ENCODE data around the gene OR51M1.

Gene OR51M1

GRCh38 chr11:5366856-5367255 is 16.8 kb upstream of the OR51M1 start:
- no peaks in the 10 kb centered on the region for H3K27me3 ChIP-seq (ENCODE audit: insufficient read depth, low read length, poor library complexity, severe bottlenecking)
- H4K20me1 ChIP-seq (ENCODE audit: insufficient read depth, low read length, poor library complexity, severe bottlenecking) = no peaks in the 10 kb centered on the region
- no peak overlapping the region for H3K4me3 ChIP-seq (ENCODE audit: low read length, poor library complexity, severe bottlenecking)
- H3K4me1 ChIP-seq (ENCODE audit: insufficient read depth, low read length, poor library complexity, severe bottlenecking) = no peaks in the 10 kb centered on the region
- H2AFZ ChIP-seq (ENCODE audit: low read length) = no peak overlapping the region
- H3K4me2 ChIP-seq (ENCODE audit: low read depth, low read length, poor library complexity, severe bottlenecking) = no peak overlapping the region
- TF ChIP-seq EZH2phosphoT487 (IDR thresholded peaks at IDR 0.05; ENCODE audit: borderline replicate concordance) (no peak), CTCF (conservative IDR thresholded peaks at IDR 0.05; ENCODE audit: low read length) (no peak)
- H3K9me3 ChIP-seq (ENCODE audit: insufficient read depth, low read depth, low read length) = no peaks in the 10 kb centered on the region
- no peaks in the 10 kb centered on the region for H3K36me3 ChIP-seq (ENCODE audit: insufficient read depth, low read length)
- H3K9me2 ChIP-seq (replicated peaks; ENCODE audit: low read depth, low read length) = no peaks in the 10 kb centered on the region
- H3F3A ChIP-seq (ENCODE audit: low read depth) = no peaks in the 10 kb centered on the region
- H3K79me2 ChIP-seq (ENCODE audit: insufficient read depth, low read length) = no peaks in the 10 kb centered on the region
- no peak overlapping the region for H3K9ac ChIP-seq (ENCODE audit: low read depth, low read length, poor library complexity, severe bottlenecking)

DNA sequence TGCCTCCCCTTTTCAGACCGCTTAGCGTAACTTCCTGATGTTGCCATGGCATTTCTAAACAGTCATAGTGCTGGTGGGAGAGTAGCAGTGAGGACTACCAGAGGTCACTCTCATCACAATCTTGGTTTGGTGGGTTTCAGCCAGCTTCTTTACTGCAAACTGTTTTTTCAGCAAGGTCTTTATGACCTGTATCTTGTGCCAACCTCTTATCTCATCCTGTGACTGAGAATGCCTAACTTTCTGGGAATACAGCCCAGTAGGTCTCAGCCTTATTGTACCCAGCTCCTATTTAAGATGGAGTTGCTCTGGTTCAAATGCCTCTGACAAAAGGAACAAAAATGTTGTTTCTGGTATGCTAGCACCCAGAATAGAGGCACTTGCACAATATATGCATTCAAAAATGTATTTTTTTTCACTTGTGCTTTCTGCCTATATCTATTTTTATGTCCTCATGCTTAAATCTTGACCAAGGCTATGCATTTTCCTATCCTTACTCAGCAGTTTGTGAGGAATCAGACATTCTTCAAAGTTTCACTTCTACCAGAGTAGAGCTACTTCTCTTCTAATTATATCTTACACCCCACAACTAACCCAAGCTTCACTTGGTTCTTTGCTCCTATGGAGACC is 16.1 kb upstream of the OR51M1 start:
- Histone ChIP-seq H3K4me3 (ENCODE audit: low read length, poor library complexity, severe bottlenecking) (no peak overlapping the region), H3F3A (ENCODE audit: low read depth) (no peaks in the 10 kb centered on the region), H4K20me1 (ENCODE audit: insufficient read depth, low read length, poor library complexity, severe bottlenecking) (no peaks in the 10 kb centered on the region), H3K36me3 (ENCODE audit: insufficient read depth, low read length) (no peaks in the 10 kb centered on the region), H3K4me2 (ENCODE audit: low read depth, low read length, poor library complexity, severe bottlenecking) (no peak overlapping the region), H3K9ac (ENCODE audit: low read depth, low read length, poor library complexity, severe bottlenecking) (no peak overlapping the region), H3K27me3 (ENCODE audit: insufficient read depth, low read length, poor library complexity, severe bottlenecking) (no peaks in the 10 kb centered on the region), H3K4me1 (ENCODE audit: insufficient read depth, low read length, poor library complexity, severe bottlenecking) (no peaks in the 10 kb centered on the region), H2AFZ (ENCODE audit: low read length) (no peak overlapping the region), H3K79me2 (ENCODE audit: insufficient read depth, low read length) (no peaks in the 10 kb centered on the region), H3K9me2 (replicated peaks; ENCODE audit: low read depth, low read length) (no peaks in the 10 kb centered on the region), H3K9me3 (ENCODE audit: insufficient read depth, low read depth, low read length) (no peaks in the 10 kb centered on the region)
- TF ChIP-seq EZH2phosphoT487 (IDR thresholded peaks at IDR 0.05; ENCODE audit: borderline replicate concordance) = no peak
- TF ChIP-seq CTCF (conservative IDR thresholded peaks at IDR 0.05; ENCODE audit: low read length) = no peak

GRCh38 chr11:5368502-5369043 is 15.0 kb upstream of the OR51M1 start:
- no peak for TF ChIP-seq EZH2phosphoT487 (IDR thresholded peaks at IDR 0.05; ENCODE audit: borderline replicate concordance)
- TF ChIP-seq CTCF (conservative IDR thresholded peaks at IDR 0.05; ENCODE audit: low read length) = no peak
- Histone ChIP-seq H3K4me1 (ENCODE audit: insufficient read depth, low read length, poor library complexity, severe bottlenecking) (no peaks in the 10 kb centered on the region), H3K9me2 (replicated peaks; ENCODE audit: low read depth, low read length) (no peaks in the 10 kb centered on the region), H3K79me2 (ENCODE audit: insufficient read depth, low read length) (no peaks in the 10 kb centered on the region), H3F3A (ENCODE audit: low read depth) (no peaks in the 10 kb centered on the region), H3K27me3 (ENCODE audit: insufficient read depth, low read length, poor library complexity, severe bottlenecking) (no peaks in the 10 kb centered on the region), H3K4me3 (ENCODE audit: low read length, poor library complexity, severe bottlenecking) (no peak overlapping the region), H4K20me1 (ENCODE audit: insufficient read depth, low read length, poor library complexity, severe bottlenecking) (no peaks in the 10 kb centered on the region), H3K9ac (ENCODE audit: low read depth, low read length, poor library complexity, severe bottlenecking) (no peak overlapping the region), H3K36me3 (ENCODE audit: insufficient read depth, low read length) (no peaks in the 10 kb centered on the region), H3K4me2 (ENCODE audit: low read depth, low read length, poor library complexity, severe bottlenecking) (no peak overlapping the region), H3K9me3 (ENCODE audit: insufficient read depth, low read depth, low read length) (no peaks in the 10 kb centered on the region; the same call in 1 of the 2 replicates), H2AFZ (ENCODE audit: low read length) (no peak overlapping the region)

All from Loucy (cell line).